HL-60 (cell line): ENCODE data around the gene SMARCA2.

Experiments
- DNase-seq, 2 experiments: peaks; one replicate each; pipeline ENCODE4 v3.0.0-alpha.2; 2010 to 2020; ENCODE audit warnings: low read depth in 1 of 2, low spot score in 1 of 2
- H3K27ac ChIP-seq: fragments of 250-450 bp; sonication (Bioruptor Pico); replicated peaks from 2 replicates; pipeline ENCODE4 v1.5.1; 2020; ENCODE audit warnings: mild to moderate bottlenecking, moderate library complexity
- H3K27me3 ChIP-seq: fragments of 250-450 bp; sonication (Bioruptor Pico); 2 replicates; pipeline ENCODE4 v1.5.1; 2021; ENCODE audit warnings: mild to moderate bottlenecking, moderate library complexity; ENCODE audit not compliant: insufficient read depth, poor library complexity, severe bottlenecking
- H3K4me3 ChIP-seq: replicated peaks from 2 replicates; pipeline ENCODE4 v1.5.1; 2011; ENCODE audit warnings: mild to moderate bottlenecking, control low read depth, low read length; ENCODE audit not compliant: insufficient read depth
- GABPA ChIP-seq: IDR thresholded peaks from 2 replicates; pipeline ENCODE4 v1.6.1; 2012; ENCODE audit warnings: low read depth
- POLR2AphosphoS5 ChIP-seq: IDR thresholded peaks from 2 replicates; pipeline ENCODE4 v1.6.1; 2012; ENCODE audit warnings: low read depth
- REST ChIP-seq: IDR thresholded peaks from 2 replicates; pipeline ENCODE4 v1.6.1; 2012; ENCODE audit warnings: low read depth; ENCODE audit not compliant: insufficient replicate concordance
- SPI1 ChIP-seq: IDR thresholded peaks from 2 replicates; pipeline ENCODE4 v1.6.1; 2012; ENCODE audit warnings: low read depth, mild to moderate bottlenecking, borderline replicate concordance
- TF ChIP-seq, protein P1 (sequence below): IDR thresholded peaks from one replicate; pipeline ENCODE4 v1.5.1; 2011; ENCODE audit warnings: low read length, control low read depth, inconsistent platforms; ENCODE audit not compliant: insufficient read depth

The SMARCA2 gene

DNA sequence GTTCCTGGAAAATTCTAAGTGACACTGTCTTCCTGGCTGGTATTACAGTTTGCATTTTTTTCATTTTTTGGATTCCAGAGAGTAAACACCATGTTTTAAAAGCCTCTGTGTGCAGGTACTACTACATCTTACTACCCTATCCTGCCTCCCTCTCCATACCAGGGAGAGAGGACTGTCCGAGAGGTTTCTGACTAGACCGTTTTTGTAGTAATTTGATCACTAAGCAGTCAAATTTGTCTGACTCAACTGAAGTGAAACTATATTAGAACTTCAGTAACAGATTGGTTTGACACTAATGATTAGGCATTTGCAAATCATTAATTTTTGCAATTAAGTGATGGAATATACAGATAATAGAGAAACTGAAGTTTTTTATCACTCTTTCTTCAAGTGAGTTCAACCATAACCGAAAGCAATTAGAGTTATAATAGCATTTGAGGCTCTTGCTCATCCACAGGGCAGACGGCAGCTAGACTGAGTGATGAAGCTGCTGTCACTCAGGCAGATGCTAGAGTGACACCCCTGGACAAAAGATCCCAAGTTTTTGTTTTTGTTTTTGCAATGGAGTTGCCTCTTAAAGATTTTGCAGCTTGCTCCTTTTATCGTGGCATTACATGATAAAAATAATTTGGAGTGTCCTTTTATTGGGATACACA, 44.3 kb downstream of the SMARCA2 start:
- Histone ChIP-seq H3K27ac (no peak overlapping the region), H3K4me3 (no peak overlapping the region), H3K27me3 (no peaks in the 10 kb centered on the region)
- TF ChIP-seq GABPA (no peak), POLR2AphosphoS5 (no peak), SPI1 (no peak), REST (no peak)
- TF ChIP-seq, protein P1, sequence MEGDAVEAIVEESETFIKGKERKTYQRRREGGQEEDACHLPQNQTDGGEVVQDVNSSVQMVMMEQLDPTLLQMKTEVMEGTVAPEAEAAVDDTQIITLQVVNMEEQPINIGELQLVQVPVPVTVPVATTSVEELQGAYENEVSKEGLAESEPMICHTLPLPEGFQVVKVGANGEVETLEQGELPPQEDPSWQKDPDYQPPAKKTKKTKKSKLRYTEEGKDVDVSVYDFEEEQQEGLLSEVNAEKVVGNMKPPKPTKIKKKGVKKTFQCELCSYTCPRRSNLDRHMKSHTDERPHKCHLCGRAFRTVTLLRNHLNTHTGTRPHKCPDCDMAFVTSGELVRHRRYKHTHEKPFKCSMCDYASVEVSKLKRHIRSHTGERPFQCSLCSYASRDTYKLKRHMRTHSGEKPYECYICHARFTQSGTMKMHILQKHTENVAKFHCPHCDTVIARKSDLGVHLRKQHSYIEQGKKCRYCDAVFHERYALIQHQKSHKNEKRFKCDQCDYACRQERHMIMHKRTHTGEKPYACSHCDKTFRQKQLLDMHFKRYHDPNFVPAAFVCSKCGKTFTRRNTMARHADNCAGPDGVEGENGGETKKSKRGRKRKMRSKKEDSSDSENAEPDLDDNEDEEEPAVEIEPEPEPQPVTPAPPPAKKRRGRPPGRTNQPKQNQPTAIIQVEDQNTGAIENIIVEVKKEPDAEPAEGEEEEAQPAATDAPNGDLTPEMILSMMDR: no peak
- no peak for DNase-seq

DNA sequence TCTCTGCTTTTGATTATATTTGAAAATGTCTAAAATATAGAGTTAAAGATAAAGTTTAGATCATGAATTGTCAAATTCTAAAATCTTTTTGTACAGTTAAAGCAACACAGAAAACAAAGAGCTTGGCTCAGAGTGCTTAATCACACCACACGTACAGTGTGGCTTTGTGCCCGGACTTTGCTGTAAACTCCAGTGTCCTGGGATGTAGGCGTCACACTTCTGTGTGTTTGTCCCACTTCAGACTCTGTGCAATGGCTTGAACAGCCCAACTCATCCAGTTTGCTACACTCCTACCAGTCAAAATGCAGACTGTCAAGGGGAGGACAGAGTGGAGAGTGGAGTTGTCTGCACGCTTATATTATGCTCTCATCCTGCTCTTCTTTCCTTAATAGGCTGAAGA, 45.3 kb downstream of the SMARCA2 start:
- H3K27me3 ChIP-seq: no peaks in the 10 kb centered on the region
- no peak for TF ChIP-seq REST
- no peak for TF ChIP-seq POLR2AphosphoS5
- no peak for TF ChIP-seq SPI1
- TF ChIP-seq, protein P1: no peak
- no peak for TF ChIP-seq GABPA
- no peak for DNase-seq

GRCh38 chr9:2065704-2066103, 50.6 kb downstream of the SMARCA2 start:
- H3K4me3 ChIP-seq: no peak overlapping the region
- H3K27ac ChIP-seq: no peak overlapping the region
- DNase-seq: no peak
- H3K27me3 ChIP-seq: no peaks in the 10 kb centered on the region
- no peak for TF ChIP-seq GABPA
- TF ChIP-seq SPI1: no peak
- TF ChIP-seq REST: no peak
- TF ChIP-seq, protein P1: no peak
- no peak for TF ChIP-seq POLR2AphosphoS5

More for the DNA sequence above, 45.3 kb downstream of the SMARCA2 start:
- no peak overlapping the region for H3K4me3 ChIP-seq
- no peak overlapping the region for H3K27ac ChIP-seq
